ENCODE results near the gene BSN.

GRCh38 chr3:49663831-49664230 lies 109.6 kb downstream of the BSN start:
- no peak for TF ChIP-seq REST (IDR thresholded peaks at IDR 0.05; ENCODE audit: insufficient read depth in 1 of 2, low read depth in 2 of 2, low read length in 2 of 2)
- no peak for TF ChIP-seq SIN3A (IDR thresholded peaks at IDR 0.05; ENCODE audit: borderline replicate concordance, insufficient read depth, low read length)
